AG04449 (cell line): Measurements from ENCODE around the gene FUT8.
"Not testable (repeated sequence)": the region's sequence is repeated elsewhere in the genome, so short reads cannot be mapped to it uniquely, and the experiment has no call there.

Experiments
- CTCF ChIA-PET: fragments of 350-600 bp; formaldehyde crosslinking; extraction: SDS; loops from one replicate; lab custom pipeline; 2021; ENCODE audit warnings: antibody characterized with exemption; lab: Yijun Ruan, JAX
- POLR2A ChIA-PET: fragments of 400-600, 350-600 bp; formaldehyde crosslinking; extraction: SDS; loops from one replicate; lab custom pipeline; 2020; ENCODE audit warnings: antibody characterized with exemption, inconsistent platforms; lab: Yijun Ruan, JAX
- DNase-seq: peaks from one replicate; pipeline ENCODE4 v3.0.0-alpha.2; 2010; ENCODE audit warnings: low read depth, low spot score
- H3K4me3 ChIP-seq: 2 replicates; pipeline ENCODE4 v1.5.1; 2011; ENCODE audit warnings: low read depth, mild to moderate bottlenecking, control low read depth, low read length
- CTCF ChIP-seq: IDR thresholded peaks from one replicate; pipeline ENCODE4 v1.5.1; 2011; ENCODE audit warnings: mild to moderate bottlenecking, moderate library complexity, low read length, control low read depth, inconsistent platforms; ENCODE audit not compliant: insufficient read depth; ENCODE audit errors: missing control alignments

The FUT8 gene

DNA sequence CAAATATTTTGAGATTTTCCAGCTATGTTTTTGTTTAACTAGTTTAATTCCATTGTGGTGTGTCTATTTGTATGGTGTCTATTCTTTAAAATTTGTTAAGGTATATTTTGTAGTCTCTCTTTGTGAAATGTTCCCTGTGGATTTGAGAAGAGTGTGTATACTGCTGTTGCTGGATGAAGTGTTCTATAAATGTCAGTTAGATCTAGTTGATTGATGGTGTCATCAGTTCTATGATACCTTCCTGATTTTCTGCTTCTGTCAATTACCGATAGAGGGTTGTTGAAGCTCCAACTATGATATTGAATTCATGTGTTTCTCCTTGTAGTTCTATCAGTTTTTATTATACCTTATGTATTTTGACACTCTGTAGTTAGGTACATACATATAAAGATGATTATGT lies 53.1 kb downstream of the FUT8 start:
- no peak overlapping the region for H3K4me3 ChIP-seq
- DNase-seq: no peak
- no peak for TF ChIP-seq CTCF
- CTCF ChIA-PET: interaction anchor here (1.0 to 1.1 kb wide), 3 partner anchors 13 to 359 kb away, joined by 3 read pairs; no protein-coding TSS in a partner anchor
- POLR2A ChIA-PET: no interaction called here

GRCh38 chr14:65467926-65468325 lies 55.4 kb downstream of the FUT8 start:
- CTCF ChIA-PET, DNase-seq, POLR2A ChIA-PET, H3K4me3 ChIP-seq: not testable (repeated sequence)

GRCh38 chr14:65469903-65470302 lies 57.4 kb downstream of the FUT8 start:
- no peak for TF ChIP-seq CTCF
- ChIA-PET POLR2A (no interaction called here), CTCF (interaction anchor here (1.4 kb wide), 1 partner anchor 11 kb away, joined by 3 read pairs; no protein-coding TSS in a partner anchor)
- DNase-seq: no peak
- H3K4me3 ChIP-seq: no peak overlapping the region

DNA sequence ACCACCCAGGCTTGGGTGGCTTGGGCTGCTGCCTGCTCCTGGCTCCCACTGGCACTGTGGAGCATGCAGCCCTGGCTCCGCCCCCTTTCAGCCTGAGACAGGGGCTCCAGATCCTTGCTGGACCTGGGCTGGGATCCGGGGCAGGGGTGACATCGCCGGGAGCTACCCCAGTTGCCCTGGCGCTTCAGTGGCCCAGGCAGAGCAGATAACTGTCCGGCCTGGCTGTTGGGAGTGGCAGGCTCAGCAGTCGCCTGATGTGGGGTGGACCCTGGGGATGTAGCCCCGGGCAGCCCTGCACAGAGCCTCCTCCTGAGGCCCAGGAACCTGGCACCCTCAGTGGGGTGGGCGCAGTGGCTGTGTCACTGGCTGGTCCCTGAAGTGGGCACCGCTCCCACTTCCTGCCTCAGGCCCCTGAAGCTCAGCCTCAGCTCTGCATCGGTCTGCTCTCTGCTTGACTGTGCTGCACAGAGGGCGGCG lies 57.9 kb downstream of the FUT8 start:
- ChIA-PET POLR2A (no interaction called here), CTCF (interaction anchor here (1.4 kb wide), 1 partner anchor 11 kb away, joined by 3 read pairs; no protein-coding TSS in a partner anchor)
- no peak overlapping the region for H3K4me3 ChIP-seq
- no peak for DNase-seq
- TF ChIP-seq CTCF: no peak

DNA sequence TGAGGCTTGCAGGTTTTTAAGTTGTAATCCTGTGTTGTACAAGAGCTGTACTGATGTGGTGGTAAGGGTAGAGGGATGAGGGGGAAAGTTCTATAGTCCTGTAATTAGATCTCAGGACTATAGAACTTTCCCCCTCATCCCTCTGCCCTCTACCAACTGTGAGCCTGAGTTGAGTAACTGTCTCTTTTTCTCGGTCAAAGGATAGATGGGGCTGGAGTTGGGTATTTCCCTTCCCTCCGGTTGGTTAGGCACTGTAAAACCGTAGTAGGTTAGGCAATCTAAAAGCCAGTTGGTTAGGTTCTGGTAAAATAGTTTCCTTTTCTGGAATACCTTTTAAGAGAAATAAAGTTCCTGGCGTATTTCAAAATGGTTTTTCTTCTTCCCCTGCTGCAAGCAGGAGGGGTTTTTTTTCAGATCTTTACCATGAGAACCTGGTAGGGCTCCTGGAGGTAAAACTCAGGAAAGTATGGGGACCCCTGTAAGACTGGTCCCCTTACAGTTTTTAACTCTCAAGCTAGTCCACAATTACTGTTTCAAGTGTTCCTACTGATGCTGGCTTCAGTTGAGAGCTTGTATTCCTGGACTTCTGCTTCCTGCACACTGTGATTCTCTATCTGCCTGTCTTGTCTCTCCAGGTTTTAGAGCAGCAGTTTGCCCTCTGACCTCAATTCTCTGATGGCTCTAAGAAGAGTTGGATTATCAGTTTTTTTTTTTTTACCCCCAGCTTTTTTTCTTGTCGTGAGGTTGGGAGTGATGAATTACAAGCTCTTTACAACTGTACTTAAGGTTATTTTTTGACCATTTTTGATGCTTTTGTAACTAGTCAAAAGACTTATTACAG lies 58.7 kb downstream of the FUT8 start:
- POLR2A ChIA-PET: no interaction called here

DNA sequence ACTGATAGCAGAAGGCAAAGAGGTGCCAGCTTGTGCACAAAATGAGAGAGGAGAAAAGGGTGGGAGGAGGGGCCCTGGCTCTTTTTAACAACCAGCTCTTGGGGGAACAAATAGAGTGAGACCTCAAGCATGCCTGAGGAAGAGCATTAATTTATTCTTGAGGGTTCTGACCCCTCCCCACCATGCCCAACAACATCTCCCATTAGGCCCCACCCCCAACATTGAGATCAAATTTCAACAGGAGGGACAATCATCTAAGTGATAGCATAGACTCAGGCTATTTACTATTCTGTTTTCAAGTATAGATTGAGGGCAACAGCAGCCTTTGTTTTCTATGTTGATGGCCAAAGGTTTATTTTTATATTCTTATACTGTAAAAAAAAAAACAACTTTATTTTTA lies 59.7 kb downstream of the FUT8 start:
- DNase-seq: no peak
- POLR2A ChIA-PET: no interaction called here
- TF ChIP-seq CTCF: no peak
- CTCF ChIA-PET: no interaction called here
- no peak overlapping the region for H3K4me3 ChIP-seq

More for the DNA sequence above, 58.7 kb downstream of the FUT8 start:
- no peak for TF ChIP-seq CTCF
- DNase-seq: no peak
- no peak overlapping the region for H3K4me3 ChIP-seq
- CTCF ChIA-PET: no interaction called here
